DOHH2 (cell line): Measurements from ENCODE around the gene USP13.

ENCODE experiments used
- CTCF ChIP-seq: fragments of 200-600 bp; sonication (generic); IDR thresholded peaks from one replicate; pipeline ENCODE4 v1.5.1; 2014; ENCODE audit warnings: antibody characterized with exemption, mild to moderate bottlenecking, low read depth, low read length; ENCODE audit not compliant: poor library complexity, severe bottlenecking
- EZH2phosphoT487 ChIP-seq: fragments of 200-600 bp; sonication (generic); IDR thresholded peaks from 2 replicates; pipeline ENCODE4 v1.6.1; 2017; ENCODE audit warnings: borderline replicate concordance, mild to moderate bottlenecking, antibody characterized with exemption, low read length, moderate library complexity, mixed read lengths

DNA sequence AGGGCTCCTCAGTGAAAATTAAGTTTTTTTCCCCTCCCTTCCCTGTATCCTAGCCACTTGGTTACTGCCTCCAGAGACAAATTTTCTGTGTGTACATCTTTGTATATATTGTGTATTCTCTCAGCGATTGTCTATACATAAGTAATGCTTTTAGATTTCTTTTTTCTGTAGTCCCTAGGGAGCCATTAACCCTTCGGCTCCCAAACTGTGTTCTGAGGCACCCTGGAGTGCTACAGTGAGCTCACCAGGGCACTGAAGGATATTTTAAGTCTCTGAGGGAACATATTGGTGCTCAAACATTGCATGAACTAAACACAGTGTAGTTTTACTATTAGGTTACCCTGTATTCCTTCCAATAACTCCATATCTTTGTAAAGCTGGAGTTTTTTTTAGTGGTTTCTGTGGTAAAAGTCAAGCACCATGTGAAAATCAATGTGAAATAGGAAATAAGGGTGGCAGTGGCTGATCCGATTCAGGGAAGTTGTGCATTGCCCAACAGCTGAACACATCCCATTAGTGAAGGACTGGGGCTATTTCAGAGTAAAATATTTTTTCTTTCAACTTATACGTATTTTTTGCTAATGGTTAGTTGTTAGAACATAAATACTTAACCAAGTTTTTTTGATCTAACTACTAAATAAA lies 43.0 kb downstream of the USP13 start:
- TF ChIP-seq EZH2phosphoT487 (no peak), CTCF (no peak)
